Glutamatergic neuron (in vitro differentiated cells): ENCODE data around the gene PRR27. TPM values are rescaled to one million over a fixed set of nuclear protein-coding genes. Genes with fewer than 3 reads are reported as not detected.

Experiments
- DNase-seq: peaks from one replicate; pipeline ENCODE4 v3.0.0; 2022
- H3K27ac Mint-ChIP-seq: one replicate; pipeline ENCODE4 v1.8.0; 2020; ENCODE audit warnings: mild to moderate bottlenecking, mixed read lengths, inconsistent platforms; ENCODE audit not compliant: unreplicated experiment
- H3K27me3 Mint-ChIP-seq: one replicate; pipeline ENCODE4 v1.8.0; 2020; ENCODE audit warnings: mild to moderate bottlenecking, moderate library complexity, mixed read lengths, inconsistent platforms; ENCODE audit not compliant: unreplicated experiment
- H3K36me3 Mint-ChIP-seq: one replicate; pipeline ENCODE4 v1.8.0; 2020; ENCODE audit warnings: mild to moderate bottlenecking, mixed read lengths, inconsistent platforms; ENCODE audit not compliant: unreplicated experiment
- H3K4me1 Mint-ChIP-seq: one replicate; pipeline ENCODE4 v1.8.0; 2020; ENCODE audit warnings: mild to moderate bottlenecking, low read depth, mixed read lengths, inconsistent platforms; ENCODE audit not compliant: unreplicated experiment
- H3K4me3 Mint-ChIP-seq: one replicate; pipeline ENCODE4 v1.8.0; 2020; ENCODE audit warnings: mild to moderate bottlenecking, mixed read lengths, inconsistent platforms; ENCODE audit not compliant: unreplicated experiment
- H3K9me3 Mint-ChIP-seq: one replicate; pipeline ENCODE4 v1.8.0; 2020; ENCODE audit warnings: mild to moderate bottlenecking, moderate library complexity, mixed read lengths, inconsistent platforms; ENCODE audit not compliant: unreplicated experiment
- CTCF ChIP-seq: fragments of 200-600 bp; sonication (generic); IDR thresholded peaks from one replicate; pipeline ENCODE4 v1.5.0; 2021; ENCODE audit not compliant: partially characterized antibody, unreplicated experiment
- total RNA-seq: library from RNA; stranded (reverse); fragmentation: NEBNext Ultra II Directional; extraction: Animal tissue kit (Norgen Biotek cat#: 25700); gene quantifications from one replicate; pipeline ENCODE4 v1.2.1, GENCODE V29; 2021; ENCODE audit not compliant: unreplicated experiment

The PRR27 gene
- total RNA-seq, 1 donor from 2014 or later, result not detected

- Mint-ChIP-seq H3K27ac (no peak overlapping the region), H3K27me3 (no peaks in the 10 kb centered on the region), H3K4me1 (no peaks in the 10 kb centered on the region), H3K4me3 (no peak overlapping the region), H3K9me3 (no peaks in the 10 kb centered on the region), H3K36me3 (no peaks in the 10 kb centered on the region)
- no peak for DNase-seq
- TF ChIP-seq CTCF, result no peak
Observed at GRCh38 chr4:70191647-70192046, 37.6 kb downstream of the PRR27 start.

GRCh38 chr4:70192895-70193294, 38.9 kb downstream of the PRR27 start:
- Mint-ChIP-seq H3K4me1 (no peaks in the 10 kb centered on the region), H3K36me3 (no peaks in the 10 kb centered on the region), H3K27me3 (no peaks in the 10 kb centered on the region), H3K4me3 (no peak overlapping the region), H3K27ac (no peak overlapping the region), H3K9me3 (no peaks in the 10 kb centered on the region)
- no peak for DNase-seq
- TF ChIP-seq CTCF, result no peak

GRCh38 chr4:70195425-70195824, 41.4 kb downstream of the PRR27 start, which contains the start of gene ODAM:
Gene ODAM, plus strand, starts transcription at chr4:70195725. Its CDS starts 819 bp downstream, at chr4:70196544.
- Mint-ChIP-seq H3K27ac (no peak within 1 kb of the TSS), H3K27me3 (no peaks in the 10 kb centered on the region), H3K4me3 (no peak within 1 kb of the TSS), H3K36me3 (no peaks in the 10 kb centered on the region), H3K4me1 (no peaks in the 10 kb centered on the region), H3K9me3 (no peaks in the 10 kb centered on the region)
- no peak for TF ChIP-seq CTCF
- DNase-seq, result no peak

- Mint-ChIP-seq H3K27ac (no peak overlapping the region), H3K4me3 (no peak overlapping the region), H3K36me3 (no peaks in the 10 kb centered on the region), H3K27me3 (no peaks in the 10 kb centered on the region), H3K9me3 (no peaks in the 10 kb centered on the region), H3K4me1 (no peaks in the 10 kb centered on the region)
- TF ChIP-seq CTCF, result no peak
- no peak for DNase-seq
Observed at GRCh38 chr4:70196857-70197256, 42.8 kb downstream of the PRR27 start.

- no peak for DNase-seq
- Mint-ChIP-seq H3K27me3 (no peaks in the 10 kb centered on the region), H3K27ac (no peak overlapping the region), H3K4me3 (no peak overlapping the region), H3K36me3 (no peaks in the 10 kb centered on the region), H3K4me1 (no peaks in the 10 kb centered on the region), H3K9me3 (no peaks in the 10 kb centered on the region)
- no peak for TF ChIP-seq CTCF
Observed at GRCh38 chr4:70197842-70198241, 43.8 kb downstream of the PRR27 start.
